GM10248 (cell line): Measurements from ENCODE around the gene EFCAB12.

Experiments used
- CTCF ChIA-PET: fragments of 300-600 bp; sonication (Branson Sonifier 250); formaldehyde crosslinking; extraction: SDS; loops from one replicate; lab custom pipeline; 2021; ENCODE audit warnings: antibody characterized with exemption; lab: Yijun Ruan, JAX
- POLR2A ChIA-PET: fragments of 350-650 bp; sonication (Branson Sonifier 250); formaldehyde crosslinking; extraction: SDS; loops from one replicate; lab custom pipeline; 2020; ENCODE audit warnings: antibody characterized with exemption; lab: Yijun Ruan, JAX
- DNase-seq: peaks from one replicate; pipeline ENCODE4 v3.0.0; 2012; ENCODE audit errors: extremely low spot score
- TF ChIP-seq, protein P1 (sequence below): IDR thresholded peaks from 2 replicates; pipeline ENCODE4 v1.5.1; 2012; ENCODE audit warnings: mild to moderate bottlenecking, low read depth; ENCODE audit errors: extremely low read depth, missing control alignments, control extremely low read depth

EFCAB12 gene

DNA sequence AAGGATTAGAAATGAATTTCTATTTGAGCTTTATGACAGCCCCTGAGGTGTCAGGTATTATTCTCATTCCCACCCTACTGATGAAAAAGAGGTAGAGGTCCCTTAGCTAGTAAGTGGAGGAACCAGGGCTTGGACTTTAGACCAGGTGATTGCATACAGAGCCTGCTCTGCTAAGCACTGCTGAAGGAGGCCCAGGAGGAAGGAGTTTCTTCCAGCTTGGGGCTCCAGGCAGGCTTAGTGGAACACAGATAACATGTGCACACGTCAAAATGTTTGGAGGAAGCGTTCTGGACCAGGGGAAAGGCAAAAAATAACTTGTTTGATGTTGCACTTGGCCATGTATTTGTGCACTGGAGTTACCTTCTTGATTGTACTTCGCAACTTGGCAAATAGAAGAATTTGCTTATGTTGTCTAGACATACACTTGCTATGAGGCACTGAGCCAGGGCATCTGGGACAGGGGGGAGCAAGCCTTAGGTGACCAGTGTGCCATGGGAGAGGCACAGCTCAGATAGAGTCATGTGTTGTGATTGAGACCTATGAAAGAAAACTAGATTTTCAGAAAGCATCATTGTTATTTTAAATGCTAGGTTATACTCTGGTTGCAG is 34.0 kb upstream of the EFCAB12 start:
- TF ChIP-seq, protein P1, sequence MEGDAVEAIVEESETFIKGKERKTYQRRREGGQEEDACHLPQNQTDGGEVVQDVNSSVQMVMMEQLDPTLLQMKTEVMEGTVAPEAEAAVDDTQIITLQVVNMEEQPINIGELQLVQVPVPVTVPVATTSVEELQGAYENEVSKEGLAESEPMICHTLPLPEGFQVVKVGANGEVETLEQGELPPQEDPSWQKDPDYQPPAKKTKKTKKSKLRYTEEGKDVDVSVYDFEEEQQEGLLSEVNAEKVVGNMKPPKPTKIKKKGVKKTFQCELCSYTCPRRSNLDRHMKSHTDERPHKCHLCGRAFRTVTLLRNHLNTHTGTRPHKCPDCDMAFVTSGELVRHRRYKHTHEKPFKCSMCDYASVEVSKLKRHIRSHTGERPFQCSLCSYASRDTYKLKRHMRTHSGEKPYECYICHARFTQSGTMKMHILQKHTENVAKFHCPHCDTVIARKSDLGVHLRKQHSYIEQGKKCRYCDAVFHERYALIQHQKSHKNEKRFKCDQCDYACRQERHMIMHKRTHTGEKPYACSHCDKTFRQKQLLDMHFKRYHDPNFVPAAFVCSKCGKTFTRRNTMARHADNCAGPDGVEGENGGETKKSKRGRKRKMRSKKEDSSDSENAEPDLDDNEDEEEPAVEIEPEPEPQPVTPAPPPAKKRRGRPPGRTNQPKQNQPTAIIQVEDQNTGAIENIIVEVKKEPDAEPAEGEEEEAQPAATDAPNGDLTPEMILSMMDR: no peak
- ChIA-PET POLR2A (no interaction called here), CTCF (interaction anchor here (1.3 to 1.4 kb wide), 2 partner anchors 9 to 28 kb away, joined by 3 to 4 read pairs; no protein-coding TSS in a partner anchor)
- DNase-seq: no peak

DNA sequence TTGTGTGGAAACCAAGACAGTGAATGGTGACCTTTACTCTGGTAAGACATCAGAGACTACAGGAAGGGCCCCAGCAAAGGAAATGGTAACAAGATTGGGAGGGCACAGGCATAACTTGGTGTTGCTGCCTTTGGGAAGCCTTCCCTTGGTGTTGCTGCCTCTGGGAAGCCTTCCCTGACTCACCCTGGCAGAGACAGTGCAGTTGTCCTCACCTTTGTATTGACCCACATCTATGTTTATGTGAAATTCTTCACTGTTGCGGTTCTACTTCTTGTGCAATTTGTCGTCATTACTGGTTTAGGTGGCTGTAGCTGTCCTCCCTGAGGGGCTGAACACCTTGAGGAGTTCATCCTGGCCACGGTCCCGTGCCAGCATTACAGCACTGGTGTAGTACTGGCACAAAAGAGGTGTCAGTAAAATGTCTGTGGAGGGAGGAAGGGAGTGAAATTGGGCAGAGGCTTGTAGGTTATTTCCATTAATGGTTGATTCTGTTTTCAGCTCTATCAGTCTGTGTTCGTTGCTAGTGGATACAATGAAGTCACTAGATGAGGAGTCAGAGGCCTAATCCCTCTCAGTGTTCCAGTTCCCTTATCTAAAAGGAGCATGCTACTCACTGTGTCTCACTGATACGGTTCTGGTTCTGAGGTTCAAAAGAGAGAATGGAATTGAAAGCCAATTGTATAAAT is 33.2 kb upstream of the EFCAB12 start:
- CTCF ChIA-PET: interaction anchor here (1.3 to 1.4 kb wide), 2 partner anchors 8 to 29 kb away, joined by 3 to 4 read pairs; no protein-coding TSS in a partner anchor
- TF ChIP-seq, protein P1: no peak
- no peak for DNase-seq
- POLR2A ChIA-PET: interaction anchor here (0.5 kb wide), 1 partner anchor 25 kb away, joined by 3 read pairs; no protein-coding TSS in a partner anchor

DNA sequence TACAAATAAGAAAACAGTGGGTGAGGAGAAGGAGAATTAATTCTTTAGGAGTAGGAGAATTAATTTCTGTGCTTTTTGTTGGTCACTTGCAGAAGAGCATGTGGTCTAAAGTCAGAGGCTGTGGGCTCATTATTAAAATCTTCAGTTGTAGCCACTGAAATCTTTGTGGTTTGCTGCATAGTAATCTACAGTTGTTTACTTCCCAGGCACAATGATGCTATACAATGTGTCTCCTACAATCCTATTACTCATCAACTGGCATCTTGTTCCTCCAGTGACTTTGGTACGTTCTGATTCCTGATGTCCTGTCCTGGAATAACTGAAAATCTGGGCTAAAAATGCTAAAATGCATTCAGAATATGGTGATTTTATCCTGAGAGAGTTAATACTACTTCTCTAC is 32.6 kb upstream of the EFCAB12 start:
- POLR2A ChIA-PET: no interaction called here
- TF ChIP-seq, protein P1: no peak
- CTCF ChIA-PET: interaction anchor here (1.7 kb wide), 1 partner anchor 8 kb away, joined by 5 read pairs; no protein-coding TSS in a partner anchor
- DNase-seq: no peak

DNA sequence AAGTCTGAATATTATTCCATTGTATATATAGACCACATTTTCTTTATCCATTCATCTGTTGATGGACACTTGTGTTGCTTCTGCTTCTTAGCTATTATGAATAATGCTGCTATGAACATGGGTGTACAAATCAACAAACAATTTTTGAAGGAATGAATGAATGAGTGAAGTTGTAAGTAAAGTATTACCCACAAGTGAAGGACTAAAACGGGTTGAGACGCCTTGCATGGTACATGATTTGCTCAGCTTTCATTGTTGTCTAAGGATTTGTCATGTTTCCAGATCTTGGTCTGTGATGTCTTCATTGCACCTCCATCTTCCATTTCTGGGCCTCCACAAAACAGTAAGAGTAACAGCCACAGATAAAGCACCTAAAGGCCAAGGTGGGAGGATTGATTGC is 32.1 kb upstream of the EFCAB12 start:
- CTCF ChIA-PET: interaction anchor here (1.7 kb wide), 1 partner anchor 9 kb away, joined by 5 read pairs; no protein-coding TSS in a partner anchor
- TF ChIP-seq, protein P1: no peak
- POLR2A ChIA-PET: no interaction called here
- DNase-seq: no peak

DNA sequence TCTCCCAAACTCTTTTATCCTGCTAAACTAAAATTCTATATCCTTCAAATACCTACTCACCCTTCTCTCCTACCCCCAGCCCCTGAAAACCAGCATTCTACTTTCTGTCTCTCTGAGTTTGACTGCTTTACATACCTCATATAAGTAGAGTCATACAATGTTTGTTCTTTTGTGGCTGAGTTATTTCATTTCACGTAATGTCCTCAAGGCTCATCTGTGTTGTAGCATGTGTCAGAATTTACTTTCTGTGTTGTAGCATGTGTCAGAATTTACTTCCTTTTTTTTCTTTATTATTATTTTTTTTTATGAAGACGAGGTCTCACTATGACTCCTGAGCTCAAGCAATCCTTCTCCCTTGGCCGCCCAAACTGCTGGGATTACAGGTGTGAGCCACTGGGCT is 31.7 kb upstream of the EFCAB12 start:
- CTCF ChIA-PET: interaction anchor here (1.7 kb wide), 1 partner anchor 9 kb away, joined by 5 read pairs; no protein-coding TSS in a partner anchor
- POLR2A ChIA-PET: no interaction called here
- TF ChIP-seq, protein P1: no peak
- DNase-seq: no peak

DNA sequence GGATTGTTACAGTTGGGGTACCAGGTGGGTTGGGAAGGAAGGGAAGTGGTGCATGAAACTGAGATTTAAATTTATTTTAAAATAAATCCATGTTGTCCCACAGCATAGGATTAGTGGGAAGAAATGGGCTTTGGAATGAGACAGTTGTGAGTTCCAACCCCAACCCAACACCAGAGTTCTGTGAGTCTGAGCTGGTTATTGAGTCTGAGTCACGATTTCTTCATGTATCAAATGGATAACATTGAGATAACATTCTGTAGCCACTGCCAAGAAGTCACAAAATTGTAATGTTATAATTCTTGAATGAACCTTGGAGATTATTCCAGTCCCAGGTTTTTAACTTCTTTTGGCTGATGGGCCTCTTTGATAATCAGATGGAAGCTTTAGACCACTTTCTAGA is 25.3 kb upstream of the EFCAB12 start:
- ChIA-PET POLR2A (no interaction called here), CTCF (interaction anchor here (1.1 to 1.5 kb wide), 2 partner anchors 8 to 16 kb away, joined by 3 to 4 read pairs; no protein-coding TSS in a partner anchor)
- no peak for DNase-seq
- TF ChIP-seq, protein P1: no peak
